Measurements from ENCODE around the gene CCR5AS.
A peak's percentile ranks its signal among the peaks of the same experiment; 100 is the strongest.

Gene CCR5AS

GRCh38 chr3:46386205-46386604 is 20.7 kb downstream of the CCR5AS start:
- H2AFZ ChIP-seq (ENCODE audit: low read length), result no peak overlapping the region
- no peak overlapping the region for H3K4me3 ChIP-seq (ENCODE audit: low read length)
- no peaks in the 10 kb centered on the region for H3K9me2 ChIP-seq (replicated peaks; ENCODE audit: insufficient read depth, low read length)
- no peaks in the 10 kb centered on the region for H3K79me2 ChIP-seq (ENCODE audit: low read length)
- H3K27me3 ChIP-seq (ENCODE audit: low read length), result no peaks in the 10 kb centered on the region
- no peaks in the 10 kb centered on the region for H4K20me1 ChIP-seq (ENCODE audit: insufficient read depth, low read depth, low read length)
- H3K4me2 ChIP-seq (ENCODE audit: low read depth, low read length, poor library complexity, severe bottlenecking), result no peak overlapping the region
- H3K36me3 ChIP-seq (ENCODE audit: insufficient read depth, low read length), result no peaks in the 10 kb centered on the region
- H3K9me3 ChIP-seq (ENCODE audit: low read length), result no peaks in the 10 kb centered on the region
- H3K9ac ChIP-seq (ENCODE audit: low read length), result no peak overlapping the region
- H3K27ac ChIP-seq (ENCODE audit: low read length), result no peak overlapping the region
- DNase-seq, result no peak
- peaks cover 23% of the 10 kb centered on the region for H3K4me1 ChIP-seq (ENCODE audit: low read length)

GRCh38 chr3:46383951-46384330 is 22.9 kb downstream of the CCR5AS start:
- Histone ChIP-seq H2AFZ (ENCODE audit: low read length) (no peak overlapping the region), H3K79me2 (ENCODE audit: low read length) (no peaks in the 10 kb centered on the region), H3K4me3 (ENCODE audit: low read length) (peak overlapping the region; percentile 52), H3K27ac (ENCODE audit: low read length) (peak overlapping the region; percentile 90), H3K9me2 (replicated peaks; ENCODE audit: insufficient read depth, low read length) (no peaks in the 10 kb centered on the region), H3K36me3 (ENCODE audit: insufficient read depth, low read length) (no peaks in the 10 kb centered on the region), H3K27me3 (ENCODE audit: low read length) (no peaks in the 10 kb centered on the region), H3K4me1 (ENCODE audit: low read length) (peaks cover 35% of the 10 kb centered on the region), H3K9me3 (ENCODE audit: low read length) (no peaks in the 10 kb centered on the region), H3K4me2 (ENCODE audit: low read depth, low read length, poor library complexity, severe bottlenecking) (peak overlapping the region; percentile 71), H4K20me1 (ENCODE audit: insufficient read depth, low read depth, low read length) (no peaks in the 10 kb centered on the region), H3K9ac (ENCODE audit: low read length) (peak overlapping the region; percentile 53)
- peak; percentile 78 for DNase-seq

GRCh38 chr3:46383211-46383950 is 23.5 kb downstream of the CCR5AS start:
- H3K9me3 ChIP-seq (ENCODE audit: low read length), result no peaks in the 10 kb centered on the region
- H3K4me3 ChIP-seq (ENCODE audit: low read length), result peak overlapping the region; percentile 52
- peak overlapping the region; percentile 40; the same call in 1 of the 2 replicates for H2AFZ ChIP-seq (ENCODE audit: low read length)
- H4K20me1 ChIP-seq (ENCODE audit: insufficient read depth, low read depth, low read length), result no peaks in the 10 kb centered on the region
- H3K4me2 ChIP-seq (ENCODE audit: low read depth, low read length, poor library complexity, severe bottlenecking), result peak overlapping the region; percentile 71
- no peaks in the 10 kb centered on the region for H3K79me2 ChIP-seq (ENCODE audit: low read length)
- no peaks in the 10 kb centered on the region for H3K36me3 ChIP-seq (ENCODE audit: insufficient read depth, low read length)
- DNase-seq, result peak; percentile 71
- peak overlapping the region; percentile 90 for H3K27ac ChIP-seq (ENCODE audit: low read length)
- peaks cover 35% of the 10 kb centered on the region for H3K4me1 ChIP-seq (ENCODE audit: low read length)
- no peaks in the 10 kb centered on the region for H3K27me3 ChIP-seq (ENCODE audit: low read length)
- no peaks in the 10 kb centered on the region for H3K9me2 ChIP-seq (replicated peaks; ENCODE audit: insufficient read depth, low read length)
- H3K9ac ChIP-seq (ENCODE audit: low read length), result peak overlapping the region; percentile 53

- H4K20me1 ChIP-seq (ENCODE audit: insufficient read depth, low read depth, low read length), result no peaks in the 10 kb centered on the region
- H3K4me2 ChIP-seq (ENCODE audit: low read depth, low read length, poor library complexity, severe bottlenecking), result no peak overlapping the region
- H3K4me1 ChIP-seq (ENCODE audit: low read length), result peaks cover 35% of the 10 kb centered on the region
- H2AFZ ChIP-seq (ENCODE audit: low read length), result no peak overlapping the region
- no peak for DNase-seq
- H3K79me2 ChIP-seq (ENCODE audit: low read length), result no peaks in the 10 kb centered on the region
- H3K9me3 ChIP-seq (ENCODE audit: low read length), result no peaks in the 10 kb centered on the region
- H3K9me2 ChIP-seq (replicated peaks; ENCODE audit: insufficient read depth, low read length), result no peaks in the 10 kb centered on the region
- H3K27me3 ChIP-seq (ENCODE audit: low read length), result no peaks in the 10 kb centered on the region
- H3K27ac ChIP-seq (ENCODE audit: low read length), result no peak overlapping the region
- H3K36me3 ChIP-seq (ENCODE audit: insufficient read depth, low read length), result no peaks in the 10 kb centered on the region
- no peak overlapping the region for H3K9ac ChIP-seq (ENCODE audit: low read length)
- H3K4me3 ChIP-seq (ENCODE audit: low read length), result no peak overlapping the region
Measured at GRCh38 chr3:46381625-46382024, 25.2 kb downstream of the CCR5AS start.

GRCh38 chr3:46380471-46381221 is 26.2 kb downstream of the CCR5AS start:
- H2AFZ ChIP-seq (ENCODE audit: low read length), result no peak overlapping the region
- H4K20me1 ChIP-seq (ENCODE audit: insufficient read depth, low read depth, low read length), result no peaks in the 10 kb centered on the region
- H3K9me2 ChIP-seq (replicated peaks; ENCODE audit: insufficient read depth, low read length), result no peaks in the 10 kb centered on the region
- peak overlapping the region; percentile 18 for H3K4me2 ChIP-seq (ENCODE audit: low read depth, low read length, poor library complexity, severe bottlenecking)
- H3K9ac ChIP-seq (ENCODE audit: low read length), result no peak overlapping the region
- no peak for DNase-seq
- no peaks in the 10 kb centered on the region for H3K27me3 ChIP-seq (ENCODE audit: low read length)
- H3K9me3 ChIP-seq (ENCODE audit: low read length), result no peaks in the 10 kb centered on the region
- H3K36me3 ChIP-seq (ENCODE audit: insufficient read depth, low read length), result no peaks in the 10 kb centered on the region
- H3K79me2 ChIP-seq (ENCODE audit: low read length), result no peaks in the 10 kb centered on the region
- H3K4me1 ChIP-seq (ENCODE audit: low read length), result peaks cover 35% of the 10 kb centered on the region
- H3K4me3 ChIP-seq (ENCODE audit: low read length), result no peak overlapping the region
- no peak overlapping the region for H3K27ac ChIP-seq (ENCODE audit: low read length)

GRCh38 chr3:46378426-46378942 is 28.4 kb downstream of the CCR5AS start:
- DNase-seq, result peak; percentile 90
- no peak overlapping the region for H2AFZ ChIP-seq (ENCODE audit: low read length)
- 0 out of 2 replicates have a peak, but pooled peaks cover 3% of the 10 kb centered on the region for H3K27me3 ChIP-seq (ENCODE audit: low read length)
- H3K4me3 ChIP-seq (ENCODE audit: low read length), result no peak overlapping the region
- no peaks in the 10 kb centered on the region for H3K9me2 ChIP-seq (replicated peaks; ENCODE audit: insufficient read depth, low read length)
- no peaks in the 10 kb centered on the region for H3K9me3 ChIP-seq (ENCODE audit: low read length)
- H3K79me2 ChIP-seq (ENCODE audit: low read length), result no peaks in the 10 kb centered on the region
- H3K27ac ChIP-seq (ENCODE audit: low read length), result no peak overlapping the region
- no peak overlapping the region for H3K4me2 ChIP-seq (ENCODE audit: low read depth, low read length, poor library complexity, severe bottlenecking)
- no peaks in the 10 kb centered on the region for H4K20me1 ChIP-seq (ENCODE audit: insufficient read depth, low read depth, low read length)
- no peaks in the 10 kb centered on the region for H3K36me3 ChIP-seq (ENCODE audit: insufficient read depth, low read length)
- H3K9ac ChIP-seq (ENCODE audit: low read length), result no peak overlapping the region
- H3K4me1 ChIP-seq (ENCODE audit: low read length), result peaks cover 20% of the 10 kb centered on the region

- Histone ChIP-seq H3K9me3 (ENCODE audit: low read length) (no peaks in the 10 kb centered on the region), H3K4me3 (ENCODE audit: low read length) (no peak overlapping the region), H3K4me2 (ENCODE audit: low read depth, low read length, poor library complexity, severe bottlenecking) (no peak overlapping the region), H3K27me3 (ENCODE audit: low read length) (0 out of 2 replicates have a peak, but pooled peaks cover 3% of the 10 kb centered on the region), H3K79me2 (ENCODE audit: low read length) (no peaks in the 10 kb centered on the region), H3K27ac (ENCODE audit: low read length) (no peak overlapping the region), H3K36me3 (ENCODE audit: insufficient read depth, low read length) (no peaks in the 10 kb centered on the region), H3K4me1 (ENCODE audit: low read length) (peaks cover 11% of the 10 kb centered on the region), H3K9me2 (replicated peaks; ENCODE audit: insufficient read depth, low read length) (no peaks in the 10 kb centered on the region), H3K9ac (ENCODE audit: low read length) (no peak overlapping the region), H2AFZ (ENCODE audit: low read length) (no peak overlapping the region), H4K20me1 (ENCODE audit: insufficient read depth, low read depth, low read length) (no peaks in the 10 kb centered on the region)
- no peak for DNase-seq
Measured at GRCh38 chr3:46375814-46376213, 31.1 kb downstream of the CCR5AS start.

- H3K27ac ChIP-seq (ENCODE audit: low read length), result no peak overlapping the region
- H3K9me3 ChIP-seq (ENCODE audit: low read length), result no peaks in the 10 kb centered on the region
Measured at GRCh38 chr3:46375218-46375617, 31.6 kb downstream of the CCR5AS start.

More at GRCh38 chr3:46375218-46375617, 31.6 kb downstream of the CCR5AS start:
- H3K36me3 ChIP-seq (ENCODE audit: insufficient read depth, low read length), result no peaks in the 10 kb centered on the region
- no peak overlapping the region for H3K9ac ChIP-seq (ENCODE audit: low read length)
- H3K79me2 ChIP-seq (ENCODE audit: low read length), result no peaks in the 10 kb centered on the region
- H2AFZ ChIP-seq (ENCODE audit: low read length), result no peak overlapping the region
- H3K27me3 ChIP-seq (ENCODE audit: low read length), result 0 out of 2 replicates have a peak, but pooled peaks cover 3% of the 10 kb centered on the region
- H4K20me1 ChIP-seq (ENCODE audit: insufficient read depth, low read depth, low read length), result no peaks in the 10 kb centered on the region
- no peak overlapping the region for H3K4me3 ChIP-seq (ENCODE audit: low read length)
- H3K4me1 ChIP-seq (ENCODE audit: low read length), result peaks cover 5% of the 10 kb centered on the region
- H3K9me2 ChIP-seq (replicated peaks; ENCODE audit: insufficient read depth, low read length), result no peaks in the 10 kb centered on the region
- DNase-seq, result no peak
- no peak overlapping the region for H3K4me2 ChIP-seq (ENCODE audit: low read depth, low read length, poor library complexity, severe bottlenecking)
